HL-60 (cell line): ENCODE data around the gene LHX1.

Experiments
- POLR2AphosphoS5 ChIP-seq: IDR thresholded peaks from 2 replicates; pipeline ENCODE4 v1.6.1; 2012; ENCODE audit warnings: low read depth
- TF ChIP-seq, protein P1 (sequence below): IDR thresholded peaks from one replicate; pipeline ENCODE4 v1.5.1; 2011; ENCODE audit warnings: low read length, control low read depth, inconsistent platforms; ENCODE audit not compliant: insufficient read depth

DNA sequence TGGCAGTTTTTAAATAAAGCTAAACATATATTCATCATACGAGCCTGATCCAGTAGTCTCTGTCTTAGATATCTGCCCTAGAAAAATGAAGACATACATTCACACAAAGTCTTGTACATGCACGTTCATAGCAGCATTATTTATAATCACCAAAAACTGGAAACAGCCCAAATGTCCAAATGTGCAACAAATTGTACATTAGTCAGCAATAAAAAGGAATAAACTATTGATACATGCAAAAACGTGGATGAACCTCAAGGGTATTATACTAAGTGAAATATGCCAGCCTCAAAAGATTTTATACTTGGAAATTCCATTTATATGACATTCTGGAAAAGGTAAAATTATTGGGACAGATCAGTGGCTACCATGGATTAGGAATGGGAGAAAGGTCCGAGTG is 34.2 kb downstream of the LHX1 start:
- TF ChIP-seq, protein P1, sequence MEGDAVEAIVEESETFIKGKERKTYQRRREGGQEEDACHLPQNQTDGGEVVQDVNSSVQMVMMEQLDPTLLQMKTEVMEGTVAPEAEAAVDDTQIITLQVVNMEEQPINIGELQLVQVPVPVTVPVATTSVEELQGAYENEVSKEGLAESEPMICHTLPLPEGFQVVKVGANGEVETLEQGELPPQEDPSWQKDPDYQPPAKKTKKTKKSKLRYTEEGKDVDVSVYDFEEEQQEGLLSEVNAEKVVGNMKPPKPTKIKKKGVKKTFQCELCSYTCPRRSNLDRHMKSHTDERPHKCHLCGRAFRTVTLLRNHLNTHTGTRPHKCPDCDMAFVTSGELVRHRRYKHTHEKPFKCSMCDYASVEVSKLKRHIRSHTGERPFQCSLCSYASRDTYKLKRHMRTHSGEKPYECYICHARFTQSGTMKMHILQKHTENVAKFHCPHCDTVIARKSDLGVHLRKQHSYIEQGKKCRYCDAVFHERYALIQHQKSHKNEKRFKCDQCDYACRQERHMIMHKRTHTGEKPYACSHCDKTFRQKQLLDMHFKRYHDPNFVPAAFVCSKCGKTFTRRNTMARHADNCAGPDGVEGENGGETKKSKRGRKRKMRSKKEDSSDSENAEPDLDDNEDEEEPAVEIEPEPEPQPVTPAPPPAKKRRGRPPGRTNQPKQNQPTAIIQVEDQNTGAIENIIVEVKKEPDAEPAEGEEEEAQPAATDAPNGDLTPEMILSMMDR, result no peak
- no peak for TF ChIP-seq POLR2AphosphoS5
